HCT116 (cell line): ENCODE measurements around the gene SLC25A31. TPM values are rescaled to one million over a fixed set of nuclear protein-coding genes. Genes with fewer than 3 reads are reported as not detected.

Experiments used
- ATAC-seq: fragments of 200-7000 bp; cut with Tn5 transposase; 2 replicates; pipeline ENCODE4 v1.9.1; 2020; ENCODE audit warnings: mild to moderate bottlenecking, moderate library complexity
- BruUV-seq: library from RNA; stranded (reverse); fragments of 400-500 nt; replicated peaks from 2 replicates; lab custom pipeline; 2021; lab: Mats Ljungman, UMichigan
- CTCF ChIA-PET: fragments of 300-600 bp; sonication (Branson Sonifier 250); formaldehyde crosslinking; loops from one replicate; lab custom pipeline; 2021; ENCODE audit warnings: antibody characterized with exemption; lab: Charles Lee
- POLR2A ChIA-PET: fragments of 300-600, 350-600 bp; sonication (Branson Sonifier 250); formaldehyde crosslinking; loops from one replicate; lab custom pipeline; 2021; ENCODE audit warnings: antibody characterized with exemption; lab: Charles Lee
- RAD21 ChIA-PET, 2 experiments: fragments of 300-600 bp; sonication (Branson Sonifier 250); formaldehyde crosslinking; loops; one replicate each; lab custom pipeline; 2023; ENCODE audit warnings: low total read pairs in 2 of 2; ENCODE audit not compliant: uncharacterized antibody in 2 of 2, unreplicated experiment in 2 of 2, low non-redundant PET in 1 of 2; lab: Charles Lee
- DNase-seq: peaks from one replicate; pipeline ENCODE4 v3.0.0-alpha.2; 2010; ENCODE audit warnings: low read depth, low spot score
- H2AFZ ChIP-seq: fragments of 200-600 bp; shearing (Covaris generic), sonication (generic); 2 replicates; pipeline ENCODE4 v1.6.1; 2017; ENCODE audit warnings: low read depth, mixed run types, mixed read lengths, antibody characterized with exemption, low read length; ENCODE audit not compliant: poor library complexity, severe bottlenecking
- H3K27ac ChIP-seq: 2 replicates; pipeline ENCODE4 v1.5.1; 2012; ENCODE audit warnings: low read depth, low read length
- H3K27me3 ChIP-seq: fragments of 200-600 bp; sonication (generic); 2 replicates; pipeline ENCODE4 v1.6.1; 2016; ENCODE audit warnings: mixed run types, low read length, mixed read lengths; ENCODE audit not compliant: insufficient read depth
- H3K36me3 ChIP-seq, 2 experiments: fragments of 200-500 bp in 1 of 2; fragments of 200-600 bp in 1 of 2; sonication (Bioruptor generic) in 1 of 2; sonication (generic) in 1 of 2; 2 replicates each; pipeline versions ENCODE4 v1.5.1 to v1.6.1; 2014 to 2016; ENCODE audit warnings: low read length in 2 of 2, inconsistent platforms in 1 of 2, mixed read lengths in 1 of 2, mixed run types in 1 of 2; ENCODE audit not compliant: insufficient read depth in 2 of 2, control insufficient read depth in 1 of 2
- H3K4me1 ChIP-seq, 2 experiments: fragments of 200-600 bp in 1 of 2; sonication (generic) in 1 of 2; 2 replicates each; pipeline versions ENCODE4 v1.5.1 to v1.6.1; 2012 to 2017; ENCODE audit warnings: low read length in 2 of 2, inconsistent platforms in 1 of 2, mild to moderate bottlenecking in 1 of 2, mixed read lengths in 1 of 2, mixed run types in 1 of 2, moderate library complexity in 1 of 2; ENCODE audit not compliant: insufficient read depth in 2 of 2, control insufficient read depth in 1 of 2
- H3K4me2 ChIP-seq: fragments of 200-600 bp; sonication (generic); 2 replicates; pipeline ENCODE4 v1.6.1; 2017; ENCODE audit warnings: mixed run types, low read length, mixed read lengths
- H3K4me3 ChIP-seq, 2 experiments: fragments of 200-600 bp in 1 of 2; sonication (generic) in 1 of 2; replicated peaks in 1 of 2; 2 replicates each; pipeline ENCODE4 v1.5.1; 2011 to 2016; ENCODE audit warnings: low read length in 2 of 2, control low read depth in 1 of 2, low read depth in 1 of 2, mild to moderate bottlenecking in 1 of 2, mixed read lengths in 1 of 2, mixed run types in 1 of 2
- H3K79me2 ChIP-seq: fragments of 200-600 bp; sonication (generic); 2 replicates; pipeline ENCODE4 v1.6.1; 2017; ENCODE audit warnings: mild to moderate bottlenecking, mixed run types, low read length, moderate library complexity, mixed read lengths; ENCODE audit not compliant: insufficient read depth
- H3K9ac ChIP-seq: fragments of 200-600 bp; sonication (generic); 2 replicates; pipeline ENCODE4 v1.6.1; 2016; ENCODE audit warnings: low read length, mixed read lengths
- H3K9me2 ChIP-seq: fragments of 200-600 bp; sonication (generic), shearing (Covaris generic); 2 replicates; pipeline ENCODE4 v1.6.1; 2017; ENCODE audit warnings: mixed run types, mild to moderate bottlenecking, moderate library complexity; ENCODE audit not compliant: insufficient read depth
- H3K9me3 ChIP-seq, 2 experiments: fragments of 200-500 bp in 1 of 2; fragments of 200-600 bp in 1 of 2; sonication (Bioruptor generic) in 1 of 2; sonication (generic) in 1 of 2; 2 replicates each; pipeline ENCODE4 v1.6.1; 2014 to 2017; ENCODE audit warnings: low read length in 2 of 2, mixed read lengths in 2 of 2, inconsistent platforms in 1 of 2, low read depth in 1 of 2, mild to moderate bottlenecking in 1 of 2, mixed run types in 1 of 2, moderate library complexity in 1 of 2; ENCODE audit not compliant: control insufficient read depth in 1 of 2, insufficient read depth in 1 of 2
- H4K20me1 ChIP-seq: fragments of 200-600 bp; sonication (generic), shearing (Covaris generic); 2 replicates; pipeline ENCODE4 v1.6.1; 2017; ENCODE audit warnings: mixed run types, mild to moderate bottlenecking, moderate library complexity; ENCODE audit not compliant: insufficient read depth
- CBX3 ChIP-seq: IDR thresholded peaks from 2 replicates; pipeline ENCODE4 v1.6.1; 2012; ENCODE audit warnings: low read depth
- CEBPB ChIP-seq: IDR thresholded peaks from 2 replicates; pipeline ENCODE4 v1.6.1; 2012; ENCODE audit warnings: low read depth
- ELF1 ChIP-seq: IDR thresholded peaks from 2 replicates; pipeline ENCODE4 v1.6.1; 2012; ENCODE audit warnings: low read depth, borderline replicate concordance
- EZH2phosphoT487 ChIP-seq: fragments of 200-600 bp; IDR thresholded peaks from 2 replicates; pipeline ENCODE4 v1.6.1; 2018; ENCODE audit warnings: antibody characterized with exemption, borderline replicate concordance
- JUND ChIP-seq: IDR thresholded peaks from 2 replicates; pipeline ENCODE4 v1.6.1; 2012
- POLR2A ChIP-seq: IDR thresholded peaks from 2 replicates; pipeline ENCODE4 v1.7.0; 2011; ENCODE audit warnings: borderline replicate concordance; ENCODE audit not compliant: insufficient read depth, insufficient read length; ENCODE audit errors: extremely low read depth
- POLR2AphosphoS5 ChIP-seq: IDR thresholded peaks from 2 replicates; pipeline ENCODE4 v1.6.1; 2011; ENCODE audit warnings: mild to moderate bottlenecking, low read depth, low read length, moderate library complexity
- RAD21 ChIP-seq: IDR thresholded peaks from 2 replicates; pipeline ENCODE4 v1.6.1; 2012; ENCODE audit warnings: low read depth, mild to moderate bottlenecking
- REST ChIP-seq: IDR thresholded peaks from 2 replicates; pipeline ENCODE4 v1.6.1; 2012; ENCODE audit warnings: low read depth
- SIN3A ChIP-seq: IDR thresholded peaks from 2 replicates; pipeline ENCODE4 v1.6.1; 2012; ENCODE audit warnings: low read depth
- SP1 ChIP-seq: IDR thresholded peaks from 2 replicates; pipeline ENCODE4 v1.6.1; 2012; ENCODE audit warnings: low read depth
- SRF ChIP-seq: IDR thresholded peaks from 2 replicates; pipeline ENCODE4 v1.6.1; 2012; ENCODE audit warnings: low read depth
- TCF7L2 ChIP-seq: IDR thresholded peaks from 2 replicates; pipeline ENCODE4 v1.7.0; 2011; ENCODE audit warnings: borderline replicate concordance, inconsistent platforms; ENCODE audit not compliant: insufficient read depth, insufficient read length; ENCODE audit errors: extremely low read depth
- YY1 ChIP-seq: IDR thresholded peaks from 2 replicates; pipeline ENCODE4 v1.6.1; 2011; ENCODE audit warnings: low read length, low read depth, moderate library complexity, mild to moderate bottlenecking; ENCODE audit not compliant: insufficient replicate concordance; ENCODE audit errors: extremely low read depth
- intact Hi-C: fragments of 100-400 bp; cut with micrococcal nuclease; formaldehyde crosslinking; loops from 2 replicates; pipeline ENCODE4 v1.10.0; 2022
- total RNA-seq: library from RNA; stranded (reverse); gene quantifications from one replicate; pipeline ENCODE4 v1.2.1, GENCODE V29; 2021; ENCODE audit not compliant: unreplicated experiment
- TF ChIP-seq, protein P1 (sequence below): IDR thresholded peaks from 2 replicates; pipeline ENCODE4 v1.6.1; 2012
- TF ChIP-seq, protein P2 (sequence below): IDR thresholded peaks from 2 replicates; pipeline ENCODE4 v1.6.1; 2011; ENCODE audit warnings: mild to moderate bottlenecking, low read length, moderate library complexity; ENCODE audit not compliant: insufficient replicate concordance; ENCODE audit errors: extremely low read depth
- TF ChIP-seq, protein P3 (sequence below): IDR thresholded peaks from 2 replicates; pipeline ENCODE4 v1.6.1; 2012
- TF ChIP-seq, protein P4 (sequence below), 3 experiments: fragments of 200-600 bp in 1 of 3; sonication (generic) in 1 of 3; IDR thresholded peaks in 2 of 3; conservative IDR thresholded peaks in 1 of 3; 2 replicates each; pipeline ENCODE4 v1.5.1; 2012 to 2017; ENCODE audit warnings: low read depth in 2 of 3, low read length in 2 of 3, antibody characterized with exemption in 1 of 3, borderline replicate concordance in 1 of 3, control low read depth in 1 of 3, mild to moderate bottlenecking in 1 of 3, mixed read lengths in 1 of 3, mixed run types in 1 of 3, moderate library complexity in 1 of 3; ENCODE audit not compliant: insufficient read depth in 1 of 3

SLC25A31 gene
- total RNA-seq, 1 experiment from 2014 or later = not detected

GRCh38 chr4:127782275-127783025 is 52.2 kb downstream of the SLC25A31 start, which contains the start of gene HSPA4L:
HSPA4L (plus strand) TSS chr4:127782322; CDS start chr4:127782551, 229 bp downstream.
- RAD21 ChIA-PET = no interaction called here
- peaks cover 42% of the 10 kb centered on the region for H3K79me2 ChIP-seq
- CTCF ChIA-PET = no interaction called here
- H3K9me3 ChIP-seq = no peaks in the 10 kb centered on the region
- H3K27me3 ChIP-seq = no peaks in the 10 kb centered on the region
- no peaks in the 10 kb centered on the region for H3K36me3 ChIP-seq
- peaks cover 11 to 27% of the 10 kb centered on the region in 2 experiments; a peak in 3 of 4 replicates for H3K4me1 ChIP-seq
- peak within 1 kb of the TSS; percentile 93 for H3K4me2 ChIP-seq
- ATAC-seq (peak; percentile 73), DNase-seq (peak; percentile 63)
- BruUV-seq = TSS peak; percentile 42
- peak within 1 kb of the TSS; percentile 69 for H3K9ac ChIP-seq
- intact Hi-C loops = loop anchor here (1.0 kb wide), 2 partner anchors 98 to 183 kb away; partner anchors contain the start of genes ABHD18, MFSD8 and PLK4
- no peaks in the 10 kb centered on the region for H4K20me1 ChIP-seq
- POLR2A ChIA-PET = interaction anchor here (1.2 to 1.3 kb wide), 3 partner anchors 28 to 182 kb away, joined by 3 to 4 read pairs (median 3); partner anchors contain the start of genes ABHD18 and MFSD8
- no peaks in the 10 kb centered on the region for H3K9me2 ChIP-seq
- peak within 1 kb of the TSS; percentile 90 for H2AFZ ChIP-seq
- H3K27ac ChIP-seq = peak within 1 kb of the TSS; percentile 43
- peak within 1 kb of the TSS; percentile 71 to 83 for H3K4me3 ChIP-seq
- TF ChIP-seq CEBPB (no peak), REST (no peak), SRF (no peak), ELF1 (no peak), YY1 (peak; percentile 31), RAD21 (peak; percentile 53), EZH2phosphoT487 (no peak), TCF7L2 (peak; percentile 50), POLR2AphosphoS5 (peak; percentile 93), CBX3 (0 out of 2 replicates have a peak, but pooled peaks have one; percentile 29), SP1 (no peak), JUND (no peak), SIN3A (peak; percentile 57; the same call in 1 of the 2 replicates), POLR2A (peak; percentile 91)
- TF ChIP-seq, protein P1, sequence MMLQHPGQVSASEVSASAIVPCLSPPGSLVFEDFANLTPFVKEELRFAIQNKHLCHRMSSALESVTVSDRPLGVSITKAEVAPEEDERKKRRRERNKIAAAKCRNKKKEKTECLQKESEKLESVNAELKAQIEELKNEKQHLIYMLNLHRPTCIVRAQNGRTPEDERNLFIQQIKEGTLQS = no peak
- TF ChIP-seq, protein P2, sequence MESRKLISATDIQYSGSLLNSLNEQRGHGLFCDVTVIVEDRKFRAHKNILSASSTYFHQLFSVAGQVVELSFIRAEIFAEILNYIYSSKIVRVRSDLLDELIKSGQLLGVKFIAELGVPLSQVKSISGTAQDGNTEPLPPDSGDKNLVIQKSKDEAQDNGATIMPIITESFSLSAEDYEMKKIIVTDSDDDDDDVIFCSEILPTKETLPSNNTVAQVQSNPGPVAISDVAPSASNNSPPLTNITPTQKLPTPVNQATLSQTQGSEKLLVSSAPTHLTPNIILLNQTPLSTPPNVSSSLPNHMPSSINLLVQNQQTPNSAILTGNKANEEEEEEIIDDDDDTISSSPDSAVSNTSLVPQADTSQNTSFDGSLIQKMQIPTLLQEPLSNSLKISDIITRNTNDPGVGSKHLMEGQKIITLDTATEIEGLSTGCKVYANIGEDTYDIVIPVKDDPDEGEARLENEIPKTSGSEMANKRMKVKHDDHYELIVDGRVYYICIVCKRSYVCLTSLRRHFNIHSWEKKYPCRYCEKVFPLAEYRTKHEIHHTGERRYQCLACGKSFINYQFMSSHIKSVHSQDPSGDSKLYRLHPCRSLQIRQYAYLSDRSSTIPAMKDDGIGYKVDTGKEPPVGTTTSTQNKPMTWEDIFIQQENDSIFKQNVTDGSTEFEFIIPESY = peak; percentile 53
- TF ChIP-seq, protein P3, sequence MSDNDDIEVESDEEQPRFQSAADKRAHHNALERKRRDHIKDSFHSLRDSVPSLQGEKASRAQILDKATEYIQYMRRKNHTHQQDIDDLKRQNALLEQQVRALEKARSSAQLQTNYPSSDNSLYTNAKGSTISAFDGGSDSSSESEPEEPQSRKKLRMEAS = peak; percentile 75
- TF ChIP-seq, protein P4, sequence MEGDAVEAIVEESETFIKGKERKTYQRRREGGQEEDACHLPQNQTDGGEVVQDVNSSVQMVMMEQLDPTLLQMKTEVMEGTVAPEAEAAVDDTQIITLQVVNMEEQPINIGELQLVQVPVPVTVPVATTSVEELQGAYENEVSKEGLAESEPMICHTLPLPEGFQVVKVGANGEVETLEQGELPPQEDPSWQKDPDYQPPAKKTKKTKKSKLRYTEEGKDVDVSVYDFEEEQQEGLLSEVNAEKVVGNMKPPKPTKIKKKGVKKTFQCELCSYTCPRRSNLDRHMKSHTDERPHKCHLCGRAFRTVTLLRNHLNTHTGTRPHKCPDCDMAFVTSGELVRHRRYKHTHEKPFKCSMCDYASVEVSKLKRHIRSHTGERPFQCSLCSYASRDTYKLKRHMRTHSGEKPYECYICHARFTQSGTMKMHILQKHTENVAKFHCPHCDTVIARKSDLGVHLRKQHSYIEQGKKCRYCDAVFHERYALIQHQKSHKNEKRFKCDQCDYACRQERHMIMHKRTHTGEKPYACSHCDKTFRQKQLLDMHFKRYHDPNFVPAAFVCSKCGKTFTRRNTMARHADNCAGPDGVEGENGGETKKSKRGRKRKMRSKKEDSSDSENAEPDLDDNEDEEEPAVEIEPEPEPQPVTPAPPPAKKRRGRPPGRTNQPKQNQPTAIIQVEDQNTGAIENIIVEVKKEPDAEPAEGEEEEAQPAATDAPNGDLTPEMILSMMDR (IDR thresholded peaks at IDR 0.05 in 2 of 3, conservative IDR thresholded peaks at IDR 0.05 in 1 of 3; ENCODE audit: borderline replicate concordance in 1 of 3, insufficient read depth in 1 of 3, low read depth in 2 of 3, low read length in 2 of 3) = peak in 1 of 3 experiments; percentile 33; a peak in 1 of 6 replicates
